ENCODE data around the gene EVL. TPM values are rescaled to one million over a fixed set of nuclear protein-coding genes. Genes with fewer than 3 reads are reported as not detected.

The EVL gene
- total and polyA plus RNA-seq, 2 of the 8 experiments (the other 6 are each of a cell fraction or from before 2014, with no cell fraction given) = 30.7 to 64.6 TPM

GRCh38 chr14:100025111-100025510, 40.1 kb upstream of the EVL start:
- no peak overlapping the region for H3K18ac ChIP-seq (ENCODE audit: extremely low read depth, low read length)
- no peak overlapping the region for H2AFZ ChIP-seq (ENCODE audit: low read length)
- H2BK12ac ChIP-seq (ENCODE audit: low read depth, low read length) = no peak overlapping the region
- H2BK5ac ChIP-seq (ENCODE audit: low read depth, low read length) = no peak overlapping the region
- H3K79me2 ChIP-seq (ENCODE audit: control insufficient read depth in 1 of 2, insufficient read depth in 2 of 2, low read length in 2 of 2) = peaks cover 3 to 5% of the 10 kb centered on the region in 2 experiments; a peak in 1 of 4 replicates
- H3K27me3 ChIP-seq (replicated peaks in 1 of 4; ENCODE audit: control insufficient read depth in 3 of 4, extremely low read depth in 1 of 4, insufficient read depth in 3 of 4, low read length in 3 of 4) = peaks cover 0 to 2% (median 0%) of the 10 kb centered on the region in 4 experiments; a peak in 2 of 7 replicates
- H2BK20ac ChIP-seq (ENCODE audit: low read length) = no peak overlapping the region
- H3K9me3 ChIP-seq (ENCODE audit: insufficient read depth in 2 of 2, low read depth in 1 of 2, low read length in 1 of 2) = no peaks in the 10 kb centered on the region
- H3K27ac ChIP-seq (ENCODE audit: low read depth, low read length) = no peak overlapping the region
- no peak overlapping the region for H4K91ac ChIP-seq (replicated peaks; ENCODE audit: insufficient read length, low read length)
- no peaks in the 10 kb centered on the region for H3K23me2 ChIP-seq (ENCODE audit: low read depth, low read length)
- peak in 1 of 2 experiments; percentile 29 for DNase-seq (ENCODE audit: low read depth in 1 of 2, low spot score in 2 of 2)
- no peak overlapping the region for H4K5ac ChIP-seq (ENCODE audit: insufficient read length, low read depth, low read length)
- H3K4me1 ChIP-seq (replicated peaks in 1 of 4; ENCODE audit: control insufficient read depth in 3 of 4, insufficient read depth in 4 of 4, low read length in 3 of 4) = no peaks in the 10 kb centered on the region
- no peak overlapping the region for H4K8ac ChIP-seq (ENCODE audit: extremely low read depth, insufficient read depth, low read length)
- H3K23ac ChIP-seq (ENCODE audit: insufficient read length) = no peak overlapping the region
- peaks cover 5% of the 10 kb centered on the region; the same call in 1 of the 2 replicates for H3K79me1 ChIP-seq (ENCODE audit: low read depth, low read length)
- no peak overlapping the region for H3K4ac ChIP-seq (replicated peaks; ENCODE audit: insufficient read length, low read depth, low read length)
- TF ChIP-seq, protein P1, sequence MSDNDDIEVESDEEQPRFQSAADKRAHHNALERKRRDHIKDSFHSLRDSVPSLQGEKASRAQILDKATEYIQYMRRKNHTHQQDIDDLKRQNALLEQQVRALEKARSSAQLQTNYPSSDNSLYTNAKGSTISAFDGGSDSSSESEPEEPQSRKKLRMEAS (IDR thresholded peaks at IDR 0.05) = peak; percentile 80
- TF ChIP-seq, protein P2, sequence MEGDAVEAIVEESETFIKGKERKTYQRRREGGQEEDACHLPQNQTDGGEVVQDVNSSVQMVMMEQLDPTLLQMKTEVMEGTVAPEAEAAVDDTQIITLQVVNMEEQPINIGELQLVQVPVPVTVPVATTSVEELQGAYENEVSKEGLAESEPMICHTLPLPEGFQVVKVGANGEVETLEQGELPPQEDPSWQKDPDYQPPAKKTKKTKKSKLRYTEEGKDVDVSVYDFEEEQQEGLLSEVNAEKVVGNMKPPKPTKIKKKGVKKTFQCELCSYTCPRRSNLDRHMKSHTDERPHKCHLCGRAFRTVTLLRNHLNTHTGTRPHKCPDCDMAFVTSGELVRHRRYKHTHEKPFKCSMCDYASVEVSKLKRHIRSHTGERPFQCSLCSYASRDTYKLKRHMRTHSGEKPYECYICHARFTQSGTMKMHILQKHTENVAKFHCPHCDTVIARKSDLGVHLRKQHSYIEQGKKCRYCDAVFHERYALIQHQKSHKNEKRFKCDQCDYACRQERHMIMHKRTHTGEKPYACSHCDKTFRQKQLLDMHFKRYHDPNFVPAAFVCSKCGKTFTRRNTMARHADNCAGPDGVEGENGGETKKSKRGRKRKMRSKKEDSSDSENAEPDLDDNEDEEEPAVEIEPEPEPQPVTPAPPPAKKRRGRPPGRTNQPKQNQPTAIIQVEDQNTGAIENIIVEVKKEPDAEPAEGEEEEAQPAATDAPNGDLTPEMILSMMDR (IDR thresholded peaks at IDR 0.05; ENCODE audit: control extremely low read depth in 1 of 3, insufficient read depth in 1 of 3, low read depth in 1 of 3, low read length in 3 of 3) = peak; percentile 68 to 80 (median 73)
- TF ChIP-seq RAD21 (IDR thresholded peaks at IDR 0.05 in 1 of 2, conservative IDR thresholded peaks at IDR 0.05 in 1 of 2; ENCODE audit: low read depth in 2 of 2, low read length in 2 of 2) (peak; percentile 70 to 79), EGR1 (IDR thresholded peaks at IDR 0.05; ENCODE audit: borderline replicate concordance, low read depth, low read length) (no peak)
- no peak overlapping the region for H3K4me3 ChIP-seq (ENCODE audit: extremely low read depth in 1 of 4, insufficient read depth in 2 of 4, low read depth in 3 of 4, low read length in 4 of 4)
- H3K36me3 ChIP-seq (ENCODE audit: control insufficient read depth in 2 of 4, insufficient read depth in 4 of 4, low read length in 3 of 4) = no peaks in the 10 kb centered on the region
- H3K56ac ChIP-seq (replicated peaks; ENCODE audit: insufficient read length, low read depth, low read length) = no peak overlapping the region
- WGBS, 2 experiments (ENCODE audit: extremely low coverage in 1 of 2, insufficient coverage in 1 of 2, insufficient read length in 1 of 2, insufficient replicate concordance in 2 of 2, low coverage in 1 of 2, low lambda C conversion rate in 2 of 2, missing lambda C conversion rate in 1 of 2) = 10% methylated on average over 1 of the region's 1 CpG; no CpG with 5 or more reads in 1 of the 2 experiments
- CTCF ChIA-PET (ENCODE audit: partially characterized antibody) = interaction anchor here (0.6 to 3.7 kb wide), 30 partner anchors 9 to 382 kb away, joined by 3 to 44 read pairs (median 4); no protein-coding TSS in a partner anchor
- no peak overlapping the region for H2BK15ac ChIP-seq (ENCODE audit: low read length)
- no peak overlapping the region for H3K4me2 ChIP-seq (ENCODE audit: insufficient read depth in 1 of 2, low read depth in 2 of 2, low read length in 2 of 2)
- no peak overlapping the region for H2BK120ac ChIP-seq (replicated peaks; ENCODE audit: low read depth, low read length)
- no peak overlapping the region for H3K14ac ChIP-seq (ENCODE audit: insufficient read length)
- POLR2A ChIA-PET (ENCODE audit: partially characterized antibody) = interaction anchor here (1.7 kb wide), 1 partner anchor 11 kb away, joined by 6 read pairs; no protein-coding TSS in a partner anchor
- no peak for FAIRE-seq
- H2AK5ac ChIP-seq (ENCODE audit: low read depth, low read length) = no peak overlapping the region
- no peak overlapping the region for H3K9ac ChIP-seq (replicated peaks in 1 of 4; ENCODE audit: extremely low read depth in 1 of 4, low read depth in 3 of 4, low read length in 3 of 4)
- peaks cover 7 to 11% of the 10 kb centered on the region in 2 experiments for H4K20me1 ChIP-seq (replicated peaks in 1 of 2; ENCODE audit: control insufficient read depth in 1 of 2, insufficient read depth in 2 of 2, low read length in 2 of 2)

Measured in H1 (cell line).